HG03354 (cell line): Measurements from ENCODE around the gene FCRL5.
"Not testable (repeated sequence)": the region's sequence is repeated elsewhere in the genome, so short reads cannot be mapped to it uniquely, and the experiment has no call there.

ENCODE experiments used
- ATAC-seq: cut with Tn5 transposase; IDR thresholded peaks from one replicate; pipeline ENCODE4 v1.9.1; 2021; ENCODE audit warnings: mild to moderate bottlenecking; ENCODE audit not compliant: unreplicated experiment, poor library complexity, severe bottlenecking

Gene FCRL5

GRCh38 chr1:157494093-157494492 is 58.2 kb downstream of the FCRL5 start:
- no peak for ATAC-seq

GRCh38 chr1:157490467-157491165 is 61.7 kb downstream of the FCRL5 start:
- no peak for ATAC-seq

- ATAC-seq, result no peak
Measured at GRCh38 chr1:157488156-157488555, 64.2 kb downstream of the FCRL5 start.

- ATAC-seq, result no peak
Measured at GRCh38 chr1:157487504-157487903, 64.8 kb downstream of the FCRL5 start.

- no peak for ATAC-seq
Measured at GRCh38 chr1:157487096-157487495, 65.2 kb downstream of the FCRL5 start.

- ATAC-seq, result not testable (repeated sequence)
Measured at GRCh38 chr1:157486400-157486799, 65.9 kb downstream of the FCRL5 start.

GRCh38 chr1:157485793-157486192 is 66.5 kb downstream of the FCRL5 start:
- ATAC-seq, result no peak

GRCh38 chr1:157484573-157484972 is 67.7 kb downstream of the FCRL5 start:
- no peak for ATAC-seq

GRCh38 chr1:157483635-157484034 is 68.7 kb downstream of the FCRL5 start:
- ATAC-seq, result no peak

- no peak for ATAC-seq
Measured at GRCh38 chr1:157482717-157483116, 69.6 kb downstream of the FCRL5 start.

- no peak for ATAC-seq
Measured at GRCh38 chr1:157482174-157482573, 70.1 kb downstream of the FCRL5 start.

GRCh38 chr1:157478030-157478429 is 74.3 kb downstream of the FCRL5 start:
- no peak for ATAC-seq

- no peak for ATAC-seq
Measured at GRCh38 chr1:157477419-157477818, 74.9 kb downstream of the FCRL5 start.

GRCh38 chr1:157472959-157473358 is 79.4 kb downstream of the FCRL5 start:
- ATAC-seq, result no peak

- ATAC-seq, result no peak
Measured at GRCh38 chr1:157472056-157472701, 80.1 kb downstream of the FCRL5 start.

- no peak for ATAC-seq
Measured at GRCh38 chr1:157471531-157471930, 80.8 kb downstream of the FCRL5 start.

GRCh38 chr1:157469752-157470675 is 82.3 kb downstream of the FCRL5 start:
- no peak for ATAC-seq

GRCh38 chr1:157469300-157469699 is 83.0 kb downstream of the FCRL5 start:
- no peak for ATAC-seq

GRCh38 chr1:157466011-157466410 is 86.3 kb downstream of the FCRL5 start:
- no peak for ATAC-seq
